GM19372 (cell line): Measurements from ENCODE around the gene TSPAN15.
"Not testable (repeated sequence)": the region's sequence is repeated elsewhere in the genome, so short reads cannot be mapped to it uniquely, and the experiment has no call there.

Experiments used
- ATAC-seq: cut with Tn5 transposase; IDR thresholded peaks from one replicate; pipeline ENCODE4 v1.9.1; 2021; ENCODE audit warnings: mild to moderate bottlenecking, low read depth, moderate library complexity; ENCODE audit not compliant: unreplicated experiment

Gene TSPAN15

GRCh38 chr10:69443354-69443753 is 7.9 kb upstream of the TSPAN15 start:
- no peak for ATAC-seq

GRCh38 chr10:69445041-69445440 is 6.2 kb upstream of the TSPAN15 start:
- no peak for ATAC-seq

GRCh38 chr10:69446229-69446628 is 5.0 kb upstream of the TSPAN15 start:
- ATAC-seq = no peak

- no peak for ATAC-seq
Measured at GRCh38 chr10:69446650-69447151, 4.6 kb upstream of the TSPAN15 start.

GRCh38 chr10:69449841-69450240 is 1.4 kb upstream of the TSPAN15 start:
- no peak for ATAC-seq

- not testable (repeated sequence) for ATAC-seq
Measured at GRCh38 chr10:69450395-69450794, 870 bp upstream of the TSPAN15 start.

GRCh38 chr10:69451784-69452251 is 553 bp downstream of the TSPAN15 start:
- peak; percentile 10 for ATAC-seq

GRCh38 chr10:69452676-69453415 is 1.6 kb downstream of the TSPAN15 start:
- no peak for ATAC-seq

GRCh38 chr10:69453795-69454194 is 2.5 kb downstream of the TSPAN15 start:
- ATAC-seq = no peak

GRCh38 chr10:69455006-69455763 is 3.9 kb downstream of the TSPAN15 start:
- no peak for ATAC-seq

GRCh38 chr10:69456880-69457693 is 5.8 kb downstream of the TSPAN15 start:
- no peak for ATAC-seq

- no peak for ATAC-seq
Measured at GRCh38 chr10:69457771-69458237, 6.5 kb downstream of the TSPAN15 start.

- no peak for ATAC-seq
Measured at GRCh38 chr10:69458430-69459100, 7.3 kb downstream of the TSPAN15 start.

GRCh38 chr10:69459101-69459790 is 8.0 kb downstream of the TSPAN15 start:
- ATAC-seq = no peak

- ATAC-seq = no peak
Measured at GRCh38 chr10:69459893-69460575, 8.8 kb downstream of the TSPAN15 start.

- no peak for ATAC-seq
Measured at GRCh38 chr10:69460576-69461242, 9.4 kb downstream of the TSPAN15 start.

GRCh38 chr10:69461243-69462025 is 10.2 kb downstream of the TSPAN15 start:
- no peak for ATAC-seq

- ATAC-seq = no peak
Measured at GRCh38 chr10:69463886-69464285, 12.6 kb downstream of the TSPAN15 start.
